HCT116 (cell line): Measurements from ENCODE around the gene ITLN1. TPM values are rescaled to one million over a fixed set of nuclear protein-coding genes. Genes with fewer than 3 reads are reported as not detected.

Experiments used
- ATAC-seq: fragments of 200-7000 bp; cut with Tn5 transposase; 2 replicates; pipeline ENCODE4 v1.9.1; 2020; ENCODE audit warnings: mild to moderate bottlenecking, moderate library complexity
- BruUV-seq: library from RNA; stranded (reverse); fragments of 400-500 nt; replicated peaks from 2 replicates; lab custom pipeline; 2021; lab: Mats Ljungman, UMichigan
- CTCF ChIA-PET: fragments of 300-600 bp; sonication (Branson Sonifier 250); formaldehyde crosslinking; loops from one replicate; lab custom pipeline; 2021; ENCODE audit warnings: antibody characterized with exemption; lab: Charles Lee
- POLR2A ChIA-PET: fragments of 300-600, 350-600 bp; sonication (Branson Sonifier 250); formaldehyde crosslinking; loops from one replicate; lab custom pipeline; 2021; ENCODE audit warnings: antibody characterized with exemption; lab: Charles Lee
- RAD21 ChIA-PET, 2 experiments: fragments of 300-600 bp; sonication (Branson Sonifier 250); formaldehyde crosslinking; loops; one replicate each; lab custom pipeline; 2023; ENCODE audit warnings: low total read pairs in 2 of 2; ENCODE audit not compliant: uncharacterized antibody in 2 of 2, unreplicated experiment in 2 of 2, low non-redundant PET in 1 of 2; lab: Charles Lee
- DNase-seq: peaks from one replicate; pipeline ENCODE4 v3.0.0-alpha.2; 2010; ENCODE audit warnings: low read depth, low spot score
- H2AFZ ChIP-seq: fragments of 200-600 bp; shearing (Covaris generic), sonication (generic); 2 replicates; pipeline ENCODE4 v1.6.1; 2017; ENCODE audit warnings: low read depth, mixed run types, mixed read lengths, antibody characterized with exemption, low read length; ENCODE audit not compliant: poor library complexity, severe bottlenecking
- H3K27ac ChIP-seq: 2 replicates; pipeline ENCODE4 v1.5.1; 2012; ENCODE audit warnings: low read depth, low read length
- H3K27me3 ChIP-seq: fragments of 200-600 bp; sonication (generic); 2 replicates; pipeline ENCODE4 v1.6.1; 2016; ENCODE audit warnings: mixed run types, low read length, mixed read lengths; ENCODE audit not compliant: insufficient read depth
- H3K36me3 ChIP-seq, 2 experiments: fragments of 200-500 bp in 1 of 2; fragments of 200-600 bp in 1 of 2; sonication (Bioruptor generic) in 1 of 2; sonication (generic) in 1 of 2; 2 replicates each; pipeline versions ENCODE4 v1.5.1 to v1.6.1; 2014 to 2016; ENCODE audit warnings: low read length in 2 of 2, inconsistent platforms in 1 of 2, mixed read lengths in 1 of 2, mixed run types in 1 of 2; ENCODE audit not compliant: insufficient read depth in 2 of 2, control insufficient read depth in 1 of 2
- H3K4me1 ChIP-seq, 2 experiments: fragments of 200-600 bp in 1 of 2; sonication (generic) in 1 of 2; 2 replicates each; pipeline versions ENCODE4 v1.5.1 to v1.6.1; 2012 to 2017; ENCODE audit warnings: low read length in 2 of 2, inconsistent platforms in 1 of 2, mild to moderate bottlenecking in 1 of 2, mixed read lengths in 1 of 2, mixed run types in 1 of 2, moderate library complexity in 1 of 2; ENCODE audit not compliant: insufficient read depth in 2 of 2, control insufficient read depth in 1 of 2
- H3K4me2 ChIP-seq: fragments of 200-600 bp; sonication (generic); 2 replicates; pipeline ENCODE4 v1.6.1; 2017; ENCODE audit warnings: mixed run types, low read length, mixed read lengths
- H3K4me3 ChIP-seq, 2 experiments: fragments of 200-600 bp in 1 of 2; sonication (generic) in 1 of 2; replicated peaks in 1 of 2; 2 replicates each; pipeline ENCODE4 v1.5.1; 2011 to 2016; ENCODE audit warnings: low read length in 2 of 2, control low read depth in 1 of 2, low read depth in 1 of 2, mild to moderate bottlenecking in 1 of 2, mixed read lengths in 1 of 2, mixed run types in 1 of 2
- H3K79me2 ChIP-seq: fragments of 200-600 bp; sonication (generic); 2 replicates; pipeline ENCODE4 v1.6.1; 2017; ENCODE audit warnings: mild to moderate bottlenecking, mixed run types, low read length, moderate library complexity, mixed read lengths; ENCODE audit not compliant: insufficient read depth
- H3K9ac ChIP-seq: fragments of 200-600 bp; sonication (generic); 2 replicates; pipeline ENCODE4 v1.6.1; 2016; ENCODE audit warnings: low read length, mixed read lengths
- H3K9me2 ChIP-seq: fragments of 200-600 bp; sonication (generic), shearing (Covaris generic); 2 replicates; pipeline ENCODE4 v1.6.1; 2017; ENCODE audit warnings: mixed run types, mild to moderate bottlenecking, moderate library complexity; ENCODE audit not compliant: insufficient read depth
- H3K9me3 ChIP-seq, 2 experiments: fragments of 200-500 bp in 1 of 2; fragments of 200-600 bp in 1 of 2; sonication (Bioruptor generic) in 1 of 2; sonication (generic) in 1 of 2; 2 replicates each; pipeline ENCODE4 v1.6.1; 2014 to 2017; ENCODE audit warnings: low read length in 2 of 2, mixed read lengths in 2 of 2, inconsistent platforms in 1 of 2, low read depth in 1 of 2, mild to moderate bottlenecking in 1 of 2, mixed run types in 1 of 2, moderate library complexity in 1 of 2; ENCODE audit not compliant: control insufficient read depth in 1 of 2, insufficient read depth in 1 of 2
- H4K20me1 ChIP-seq: fragments of 200-600 bp; sonication (generic), shearing (Covaris generic); 2 replicates; pipeline ENCODE4 v1.6.1; 2017; ENCODE audit warnings: mixed run types, mild to moderate bottlenecking, moderate library complexity; ENCODE audit not compliant: insufficient read depth
- ATF3 ChIP-seq: IDR thresholded peaks from 2 replicates; pipeline ENCODE4 v1.6.1; 2012
- CBX3 ChIP-seq: IDR thresholded peaks from 2 replicates; pipeline ENCODE4 v1.6.1; 2012; ENCODE audit warnings: low read depth
- CTCF ChIP-seq, 3 experiments: fragments of 200-600 bp in 1 of 3; sonication (generic) in 1 of 3; IDR thresholded peaks in 2 of 3; conservative IDR thresholded peaks in 1 of 3; 2 replicates each; pipeline ENCODE4 v1.5.1; 2012 to 2017; ENCODE audit warnings: low read depth in 2 of 3, low read length in 2 of 3, antibody characterized with exemption in 1 of 3, borderline replicate concordance in 1 of 3, control low read depth in 1 of 3, mild to moderate bottlenecking in 1 of 3, mixed read lengths in 1 of 3, mixed run types in 1 of 3, moderate library complexity in 1 of 3; ENCODE audit not compliant: insufficient read depth in 1 of 3
- ELF1 ChIP-seq: IDR thresholded peaks from 2 replicates; pipeline ENCODE4 v1.6.1; 2012; ENCODE audit warnings: low read depth, borderline replicate concordance
- EZH2 ChIP-seq: fragments of 200-600 bp; sonication (generic); IDR thresholded peaks from 2 replicates; pipeline ENCODE4 v1.6.1; 2017; ENCODE audit warnings: antibody characterized with exemption, mixed run types
- EZH2phosphoT487 ChIP-seq: fragments of 200-600 bp; IDR thresholded peaks from 2 replicates; pipeline ENCODE4 v1.6.1; 2018; ENCODE audit warnings: antibody characterized with exemption, borderline replicate concordance
- FOSL1 ChIP-seq: IDR thresholded peaks from 2 replicates; pipeline ENCODE4 v1.6.1; 2012; ENCODE audit warnings: low read depth
- MAX ChIP-seq: IDR thresholded peaks from 2 replicates; pipeline ENCODE4 v1.6.1; 2012
- RAD21 ChIP-seq: IDR thresholded peaks from 2 replicates; pipeline ENCODE4 v1.6.1; 2012; ENCODE audit warnings: low read depth, mild to moderate bottlenecking
- REST ChIP-seq: IDR thresholded peaks from 2 replicates; pipeline ENCODE4 v1.6.1; 2012; ENCODE audit warnings: low read depth
- SIN3A ChIP-seq: IDR thresholded peaks from 2 replicates; pipeline ENCODE4 v1.6.1; 2012; ENCODE audit warnings: low read depth
- SP1 ChIP-seq: IDR thresholded peaks from 2 replicates; pipeline ENCODE4 v1.6.1; 2012; ENCODE audit warnings: low read depth
- SRF ChIP-seq: IDR thresholded peaks from 2 replicates; pipeline ENCODE4 v1.6.1; 2012; ENCODE audit warnings: low read depth
- intact Hi-C: fragments of 100-400 bp; cut with micrococcal nuclease; formaldehyde crosslinking; loops from 2 replicates; pipeline ENCODE4 v1.10.0; 2022
- total RNA-seq: library from RNA; stranded (reverse); gene quantifications from one replicate; pipeline ENCODE4 v1.2.1, GENCODE V29; 2021; ENCODE audit not compliant: unreplicated experiment

ITLN1 gene
- total RNA-seq, 1 experiment from 2014 or later, result not detected

GRCh38 chr1:160836561-160836960 lies 48.4 kb downstream of the ITLN1 start:
- POLR2A ChIA-PET, result no interaction called here
- intact Hi-C loops, result loop anchor here (5.0 kb wide), 1 partner anchor 301 kb away; no protein-coding TSS in a partner anchor
- TF ChIP-seq ATF3 (no peak), MAX (no peak), EZH2 (no peak), FOSL1 (no peak), ELF1 (no peak), EZH2phosphoT487 (no peak), CBX3 (no peak)

GRCh38 chr1:160835751-160836150 lies 49.2 kb downstream of the ITLN1 start:
- no peak overlapping the region for H3K9ac ChIP-seq
- H3K9me3 ChIP-seq, result no peaks in the 10 kb centered on the region
- no peak overlapping the region for H3K4me2 ChIP-seq
- CTCF ChIA-PET, result interaction anchor here (1.4 to 5.0 kb wide), 10 partner anchors 12 to 546 kb away, joined by 3 to 45 read pairs (median 6); partner anchors contain the start of gene ITLN2
- H3K79me2 ChIP-seq, result no peaks in the 10 kb centered on the region
- DNase-seq, result no peak
- no peak for ATAC-seq
- H3K4me1 ChIP-seq, result 0 out of 4 replicates have a peak, but pooled peaks cover 0 to 3% of the 10 kb centered on the region in 2 experiments
- no peaks in the 10 kb centered on the region for H4K20me1 ChIP-seq
- RAD21 ChIA-PET, result interaction anchor here in 1 of 2 experiments (0.6 to 1.4 kb wide), 2 partner anchors 18 to 118 kb away, joined by 3 read pairs; partner anchors contain the start of gene ITLN2
- no TSS peak for BruUV-seq
- no peak overlapping the region for H3K4me3 ChIP-seq
- H3K36me3 ChIP-seq, result no peaks in the 10 kb centered on the region
- H3K27ac ChIP-seq, result no peak overlapping the region
- no peak overlapping the region for H2AFZ ChIP-seq
- H3K9me2 ChIP-seq, result no peaks in the 10 kb centered on the region
- peaks cover 5% of the 10 kb centered on the region; the same call in 1 of the 2 replicates for H3K27me3 ChIP-seq
- POLR2A ChIA-PET, result interaction anchor here (1.4 kb wide), 1 partner anchor 116 kb away, joined by 3 read pairs; no protein-coding TSS in a partner anchor
- intact Hi-C loops, result loop anchor here (1.0 to 5.0 kb wide), 2 partner anchors 116 to 302 kb away; no protein-coding TSS in a partner anchor
- no peak for TF ChIP-seq RAD21
- TF ChIP-seq SIN3A, result no peak
- TF ChIP-seq SP1, result no peak
- TF ChIP-seq CTCF (IDR thresholded peaks at IDR 0.05 in 2 of 3, conservative IDR thresholded peaks at IDR 0.05 in 1 of 3; ENCODE audit: borderline replicate concordance in 1 of 3, insufficient read depth in 1 of 3, low read depth in 2 of 3, low read length in 2 of 3), result no peak
- no peak for TF ChIP-seq REST
- no peak for TF ChIP-seq FOSL1
- no peak for TF ChIP-seq EZH2
- TF ChIP-seq EZH2phosphoT487, result no peak
- TF ChIP-seq SRF, result no peak

More at GRCh38 chr1:160836561-160836960, 48.4 kb downstream of the ITLN1 start:
- DNase-seq (no peak), ATAC-seq (no peak)
- CTCF ChIA-PET, result interaction anchor here (0.7 to 5.0 kb wide), 5 partner anchors 15 to 117 kb away, joined by 3 to 45 read pairs (median 5); partner anchors contain the start of gene ITLN2
- Histone ChIP-seq H3K27ac (no peak overlapping the region), H3K9ac (no peak overlapping the region), H3K27me3 (peaks cover 5% of the 10 kb centered on the region; the same call in 1 of the 2 replicates), H3K4me1 (0 out of 4 replicates have a peak, but pooled peaks cover 0 to 3% of the 10 kb centered on the region in 2 experiments), H3K79me2 (no peaks in the 10 kb centered on the region), H3K36me3 (no peaks in the 10 kb centered on the region), H3K4me3 (no peak overlapping the region), H3K4me2 (no peak overlapping the region), H4K20me1 (no peaks in the 10 kb centered on the region), H3K9me3 (no peaks in the 10 kb centered on the region), H2AFZ (no peak overlapping the region), H3K9me2 (no peaks in the 10 kb centered on the region)
- BruUV-seq, result no TSS peak
- RAD21 ChIA-PET, result interaction anchor here in 1 of 2 experiments (0.8 kb wide), 1 partner anchor 115 kb away, joined by 3 read pairs; no protein-coding TSS in a partner anchor
